SHP77 (cell line): ENCODE data around the gene PRKAR1B.
"Not testable (repeated sequence)": the region's sequence is repeated elsewhere in the genome, so short reads cannot be mapped to it uniquely, and the experiment has no call there.

Experiments used
- DNase-seq, 2 experiments: peaks; one replicate each; lab custom pipeline; 2025; lab: John Stamatoyannopoulos, UW

Gene PRKAR1B

GRCh38 chr7:668139-668931 is 58.7 kb downstream of the PRKAR1B start:
- DNase-seq = no peak

DNA sequence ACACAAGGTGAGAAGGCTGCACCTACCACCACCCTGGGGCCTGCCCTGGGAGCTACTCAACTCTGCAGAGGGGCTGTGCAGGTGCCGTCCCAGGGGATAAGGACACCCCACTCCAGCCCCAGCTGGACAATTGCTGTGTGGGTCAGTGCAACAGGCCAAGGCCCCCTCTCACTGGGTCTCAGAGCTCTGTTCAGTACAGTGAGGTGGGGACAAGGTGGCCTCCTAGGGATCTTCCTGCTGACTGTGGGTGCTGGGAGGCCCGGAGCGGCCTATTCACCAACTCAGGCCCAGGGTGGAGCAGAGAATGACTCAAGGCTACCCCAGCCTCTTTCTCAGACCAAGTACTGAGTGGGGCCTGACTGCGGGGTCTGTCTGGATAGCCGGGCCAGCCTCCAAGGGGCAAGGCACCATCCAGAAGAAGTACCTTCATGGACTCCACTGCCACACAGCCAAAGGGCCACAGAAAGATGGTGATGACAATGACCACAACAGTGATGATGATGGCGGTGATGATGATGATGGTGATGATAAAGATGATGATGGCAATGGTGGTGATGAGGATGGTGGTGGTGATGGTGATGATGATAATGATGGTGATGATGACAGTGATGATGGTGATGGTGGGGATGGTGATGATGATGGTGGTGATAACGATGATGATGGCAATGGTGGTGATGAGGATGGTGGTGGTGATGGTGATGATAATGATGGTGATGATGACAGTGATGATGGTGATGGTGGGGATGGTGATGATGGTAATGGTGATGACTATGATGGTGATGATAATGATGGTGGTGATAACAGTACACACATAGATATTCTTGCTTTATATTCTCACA is 60.4 kb downstream of the PRKAR1B start:
- DNase-seq = no peak

DNA sequence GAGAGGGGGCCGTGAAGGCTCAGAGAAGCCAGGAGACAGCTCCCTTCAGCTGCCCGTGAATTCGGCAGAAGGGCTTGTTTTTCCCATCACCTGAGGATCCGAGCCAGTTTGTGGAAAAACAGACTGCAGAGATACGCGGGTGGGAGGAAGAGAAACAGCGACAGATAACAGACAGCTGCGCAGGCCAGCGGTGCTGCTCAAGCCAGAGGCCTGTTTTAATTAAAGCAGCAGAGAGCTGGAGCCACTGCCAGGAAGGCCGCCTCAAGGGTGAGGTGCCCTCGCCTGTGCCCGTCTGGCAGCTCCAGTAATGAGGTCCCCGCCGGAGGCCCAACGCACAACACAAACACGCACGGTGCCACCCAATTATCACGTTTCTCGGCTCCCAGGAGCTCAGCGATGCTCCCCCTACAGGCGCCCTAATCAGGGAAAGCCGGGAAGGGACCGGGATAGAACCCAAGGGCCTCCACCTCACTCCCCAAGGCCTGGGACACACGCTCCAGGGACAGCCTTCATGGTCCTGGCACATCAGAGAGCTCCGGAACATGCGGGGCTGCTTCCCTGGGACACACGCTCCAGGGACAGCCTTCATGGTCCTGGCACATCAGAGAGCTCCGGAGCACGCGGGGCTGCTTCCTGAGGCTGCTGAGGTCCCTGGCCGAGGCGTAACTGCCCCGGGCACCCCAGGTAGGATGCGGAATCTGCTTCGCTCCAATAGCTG is 61.2 kb downstream of the PRKAR1B start:
- no peak for DNase-seq

DNA sequence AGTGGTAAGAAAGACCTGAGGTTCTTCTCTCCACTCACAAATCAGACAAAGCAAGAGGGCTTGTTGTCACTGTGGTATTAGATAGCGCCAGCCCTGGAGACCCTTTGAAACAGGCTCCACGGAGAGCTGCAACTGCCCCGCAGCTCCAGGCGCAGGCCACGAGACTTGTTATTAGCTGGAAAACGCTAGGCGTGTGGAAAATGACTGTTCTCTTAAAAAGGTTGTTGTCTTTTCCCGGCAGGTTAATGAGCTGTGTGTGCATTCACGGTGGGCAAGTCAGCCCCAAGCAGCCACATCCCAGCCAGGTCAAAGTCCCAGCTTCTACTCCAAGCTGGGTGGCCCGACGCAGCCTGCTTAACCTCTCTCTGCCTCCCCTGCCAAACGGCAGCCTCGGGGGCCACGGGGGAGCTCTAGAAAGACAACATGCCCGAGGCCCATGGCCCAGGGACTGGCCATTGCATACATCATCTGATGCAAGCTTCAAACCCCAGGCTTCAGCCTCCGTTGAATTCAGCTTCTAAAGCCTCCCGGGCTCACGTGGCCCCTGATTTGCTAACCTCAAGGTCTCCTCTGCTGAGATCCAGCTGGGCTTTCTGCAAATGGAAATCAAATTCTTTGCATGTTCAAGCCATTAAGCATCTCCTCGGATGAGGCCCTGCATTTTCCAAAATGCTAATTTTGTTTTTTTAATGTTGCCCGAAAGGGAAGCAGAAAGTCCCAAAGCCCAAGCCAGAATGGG is 61.9 kb downstream of the PRKAR1B start:
- DNase-seq = no peak

DNA sequence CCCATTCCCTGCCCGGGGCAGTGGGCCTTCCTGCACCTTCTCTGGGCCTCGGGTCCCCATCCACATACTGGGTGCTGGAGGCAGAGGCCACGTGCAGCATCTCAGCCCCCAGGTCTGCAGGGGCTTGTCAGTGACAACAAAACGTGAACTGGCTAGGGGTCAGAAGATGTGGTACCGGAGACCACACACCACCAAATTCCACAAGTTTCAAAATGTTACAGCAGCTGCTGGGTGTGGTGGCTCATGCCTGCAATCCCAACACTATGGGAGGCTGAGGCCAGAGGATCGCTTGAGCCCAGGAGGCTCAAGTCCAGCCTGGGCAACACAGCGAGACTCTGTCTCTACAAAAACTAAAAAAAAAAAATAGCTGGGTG is 62.7 kb downstream of the PRKAR1B start:
- no peak for DNase-seq

GRCh38 chr7:662576-662975 is 64.5 kb downstream of the PRKAR1B start:
- DNase-seq = no peak

DNA sequence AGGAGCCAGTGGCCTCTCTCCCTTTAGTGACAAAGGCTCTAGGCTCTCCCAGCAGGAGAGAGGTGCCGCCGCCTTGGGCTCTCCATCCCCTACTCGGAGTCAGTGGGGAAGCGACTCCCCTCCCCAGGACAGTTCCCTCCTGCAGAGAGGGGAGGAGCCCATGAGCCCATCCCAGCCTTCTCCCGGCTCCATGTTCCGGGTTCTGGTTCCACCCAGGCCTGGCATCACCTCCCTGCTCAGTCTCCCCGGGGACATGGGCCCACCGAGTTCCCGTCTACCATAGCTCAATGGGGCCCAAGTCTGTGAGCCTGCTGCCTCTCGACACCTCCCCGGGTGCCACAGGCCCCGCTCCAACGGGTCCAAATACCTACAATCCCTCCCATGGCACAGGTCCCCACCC is 67.1 kb downstream of the PRKAR1B start:
- no peak for DNase-seq

DNA sequence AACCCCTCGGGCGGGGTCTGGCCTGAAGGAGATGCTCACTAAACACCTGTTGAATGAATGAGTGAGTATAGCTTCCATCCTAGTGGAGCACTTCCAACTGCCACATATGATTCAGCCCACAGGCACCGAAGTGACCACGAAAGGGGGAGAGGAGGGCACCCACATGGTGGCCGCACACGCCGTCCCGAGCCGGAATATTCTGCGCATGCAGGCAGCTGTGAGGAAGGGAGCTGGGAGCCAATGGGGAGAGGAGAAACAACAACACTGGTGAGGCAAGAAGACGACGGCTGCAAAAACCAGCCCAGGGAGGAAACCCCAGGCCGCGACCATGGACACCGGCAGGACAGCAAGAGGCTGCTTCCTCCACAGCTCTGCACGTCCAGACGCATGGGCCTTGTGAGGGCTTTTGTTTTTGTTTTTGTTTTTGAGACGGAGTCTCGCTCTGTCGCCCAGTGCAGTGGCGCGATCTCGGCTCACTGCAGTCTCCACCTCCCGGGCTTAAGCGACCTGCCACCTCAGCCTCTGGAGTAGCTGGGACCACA is 67.7 kb downstream of the PRKAR1B start:
- DNase-seq = no peak

GRCh38 chr7:657565-658119 is 69.4 kb downstream of the PRKAR1B start:
- DNase-seq = no peak

- DNase-seq = not testable (repeated sequence)
Measured at GRCh38 chr7:657010-657409, 70.1 kb downstream of the PRKAR1B start.

DNA sequence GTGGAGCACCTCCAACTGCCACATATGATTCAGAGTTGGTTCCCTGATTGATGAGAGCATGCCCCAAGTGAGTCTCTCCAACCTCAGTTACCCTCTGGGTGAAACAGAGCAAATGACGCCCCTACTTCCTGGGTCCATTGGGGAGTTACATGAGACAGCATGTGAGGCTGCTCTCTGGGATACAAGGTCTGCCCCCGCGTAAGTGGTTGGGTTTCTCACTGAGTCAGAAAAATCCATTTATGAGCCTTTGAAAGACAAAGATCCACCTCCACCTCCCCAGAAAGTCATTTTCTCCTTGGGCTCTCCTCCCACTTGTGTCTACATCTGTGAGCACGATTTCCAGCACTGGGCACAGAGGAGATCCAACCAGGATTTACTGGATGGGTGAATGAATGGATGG is 71.3 kb downstream of the PRKAR1B start:
- no peak for DNase-seq

- DNase-seq = no peak
Measured at GRCh38 chr7:653829-654764, 73.0 kb downstream of the PRKAR1B start.

GRCh38 chr7:652881-653280 is 74.2 kb downstream of the PRKAR1B start:
- DNase-seq = no peak

DNA sequence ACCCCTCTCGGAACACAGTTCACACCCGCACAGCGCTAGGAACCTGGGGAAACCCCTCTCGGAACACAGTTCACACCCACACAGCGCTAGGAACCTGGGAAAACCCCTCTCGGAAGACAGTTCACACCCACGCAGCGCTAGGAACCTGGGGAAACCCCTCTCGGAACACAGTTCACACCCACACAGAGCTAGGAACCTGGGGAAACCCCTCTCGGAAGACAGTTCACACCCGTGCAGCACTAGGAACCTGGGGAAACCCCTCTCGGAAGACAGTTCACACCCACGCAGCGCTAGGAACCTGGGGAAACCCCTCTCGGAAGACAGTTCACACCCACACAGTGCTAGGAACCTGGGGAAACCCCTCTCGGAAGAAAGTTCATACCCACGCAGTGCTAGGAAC is 74.9 kb downstream of the PRKAR1B start:
- DNase-seq = not testable (repeated sequence)

DNA sequence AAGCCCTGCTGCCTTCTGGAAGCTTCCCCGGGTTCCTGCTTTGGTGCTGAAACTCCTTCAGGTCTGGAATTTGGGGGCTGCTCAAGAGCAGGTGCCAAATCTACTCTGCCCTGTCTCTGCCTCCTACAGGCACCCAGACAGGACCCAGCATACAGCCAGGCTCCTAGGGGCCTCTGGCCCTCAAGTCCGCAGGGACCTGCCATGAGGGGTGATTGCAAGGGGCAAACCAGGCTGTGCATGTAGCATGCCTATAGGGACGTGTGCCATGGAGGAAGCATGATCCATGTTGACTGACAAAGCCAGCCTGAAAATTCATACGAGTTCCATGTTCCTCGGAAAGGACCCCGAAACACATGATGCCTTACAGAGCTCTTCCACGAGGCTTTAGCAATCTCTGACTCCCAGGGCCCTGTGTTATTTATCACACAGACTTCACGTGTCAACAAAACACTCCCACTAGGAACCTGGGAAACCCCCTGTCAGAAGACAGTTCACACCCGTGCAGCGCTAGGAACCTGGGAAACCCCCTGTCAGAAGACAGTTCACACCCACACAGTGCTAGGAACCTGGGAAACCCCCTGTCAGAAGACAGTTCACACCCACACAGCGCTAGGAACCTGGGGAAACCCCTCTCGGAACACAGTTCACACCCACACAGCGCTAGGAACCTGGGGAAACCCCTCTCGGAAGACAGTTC is 75.9 kb downstream of the PRKAR1B start:
- DNase-seq = no peak

DNA sequence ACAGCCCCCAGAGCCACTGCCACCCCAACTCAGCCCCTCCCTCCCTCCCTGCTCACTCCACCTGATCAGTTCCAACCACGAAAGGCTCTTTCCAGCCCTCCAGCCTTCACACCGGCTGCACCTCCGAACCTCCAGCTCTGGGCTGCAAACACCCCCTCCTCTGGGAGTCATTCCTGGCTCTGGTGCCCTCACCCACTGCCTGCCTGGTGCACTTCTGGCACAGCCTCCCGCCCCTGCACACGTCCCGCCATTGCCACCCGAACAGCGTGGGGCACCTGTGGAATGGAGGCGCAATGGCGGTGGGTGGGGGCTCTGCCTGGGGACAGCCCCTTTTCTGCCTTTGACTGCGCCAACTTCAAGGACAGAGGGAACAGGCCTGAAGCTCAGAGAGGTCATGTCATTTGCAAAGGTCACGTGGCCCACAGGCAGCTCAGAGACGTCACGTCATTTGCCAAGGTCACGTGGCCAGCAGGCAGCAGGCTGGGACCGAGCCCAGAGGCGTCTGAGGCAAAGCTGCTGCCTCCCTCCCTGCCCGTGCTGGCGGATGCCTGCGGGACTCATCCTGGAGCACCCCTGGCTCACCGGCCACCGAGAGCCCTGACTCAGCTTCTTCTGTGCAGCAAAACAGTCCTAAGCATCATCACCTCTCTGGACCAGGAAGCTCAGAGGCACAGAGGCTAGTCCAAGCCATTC is 76.6 kb downstream of the PRKAR1B start:
- DNase-seq = peak; percentile 5 to 9

GRCh38 chr7:646951-647350 is 80.1 kb downstream of the PRKAR1B start:
- no peak for DNase-seq

DNA sequence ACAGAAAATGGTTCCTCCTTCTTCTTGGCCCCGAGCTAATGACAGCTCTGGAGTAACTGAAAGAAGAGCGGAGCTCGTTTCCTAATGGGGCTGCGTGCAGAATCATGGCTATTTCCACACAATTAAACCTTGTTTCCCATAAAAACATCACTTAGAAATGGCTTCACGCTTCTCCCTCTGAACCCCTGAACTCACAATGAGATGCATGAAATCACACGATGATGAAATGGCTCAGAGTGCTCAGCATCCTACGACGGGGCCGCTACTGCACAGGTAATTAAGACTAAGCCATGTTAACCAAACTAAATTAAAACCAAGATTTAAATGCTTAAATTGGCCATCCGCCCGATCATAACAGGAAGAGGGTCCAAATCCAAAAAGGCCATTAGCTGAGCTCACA is 80.6 kb downstream of the PRKAR1B start:
- no peak for DNase-seq

- DNase-seq = no peak
Measured at GRCh38 chr7:645606-646005, 81.5 kb downstream of the PRKAR1B start.
